Tibial artery (tissue), 4 donors: ENCODE data around the gene PDLIM4.

ENCODE experiments used
- DNase-seq, 2 donors: peaks; one replicate each; pipeline ENCODE4 v3.0.0-alpha.2; 2019
- H3K27ac ChIP-seq, 2 donors: fragments of 200-600 bp; sonication (generic) in 1 of 2; 1 replicate in 1 of 2; 2 replicates in 1 of 2; pipeline ENCODE4 v1.5.1; 2018 to 2019; ENCODE audit warnings: mild to moderate bottlenecking in 1 of 2
- H3K27me3 ChIP-seq, 2 donors: fragments of 200-600 bp; sonication (generic) in 1 of 2; one replicate each; pipeline versions ENCODE4 v1.5.1 to v1.6.0; 2016 to 2019
- H3K36me3 ChIP-seq, 3 donors: fragments of 200-600 bp; sonication (generic) in 2 of 3; one replicate each; pipeline ENCODE4 v1.5.1; 2016 to 2019; ENCODE audit warnings: mild to moderate bottlenecking in 2 of 3
- H3K4me1 ChIP-seq, 4 donors: fragments of 200-600 bp; sonication (generic) in 2 of 4; 1 replicate in 3 of 4; 2 replicates in 1 of 4; pipeline ENCODE4 v1.5.1; 2016 to 2019
- H3K4me3 ChIP-seq, 2 donors: fragments of 200-600 bp; sonication (generic) in 1 of 2; 1 replicate in 1 of 2; 2 replicates in 1 of 2; pipeline ENCODE4 v1.5.1; 2018 to 2019; ENCODE audit warnings: mild to moderate bottlenecking in 2 of 2
- H3K9me3 ChIP-seq, 3 donors: fragments of 200-600 bp; sonication (generic) in 1 of 3; one replicate each; pipeline ENCODE4 v1.5.1; 2016 to 2019
- intact Hi-C: fragments of 100-400 bp; cut with DNase I; formaldehyde crosslinking; loops from one replicate; pipeline ENCODE4 v1.15.0; 2023; ENCODE audit warnings: low total_unique reads
- TF ChIP-seq, protein P1 (sequence below), 2 experiments: fragments of 200-600 bp in 1 of 2; fragments of 450-650 bp in 1 of 2; IDR thresholded peaks; one replicate each; pipeline ENCODE4 v1.5.1; 2017 to 2019; ENCODE audit warnings: antibody characterized with exemption in 2 of 2, mild to moderate bottlenecking in 1 of 2, moderate library complexity in 1 of 2

The PDLIM4 gene

DNA sequence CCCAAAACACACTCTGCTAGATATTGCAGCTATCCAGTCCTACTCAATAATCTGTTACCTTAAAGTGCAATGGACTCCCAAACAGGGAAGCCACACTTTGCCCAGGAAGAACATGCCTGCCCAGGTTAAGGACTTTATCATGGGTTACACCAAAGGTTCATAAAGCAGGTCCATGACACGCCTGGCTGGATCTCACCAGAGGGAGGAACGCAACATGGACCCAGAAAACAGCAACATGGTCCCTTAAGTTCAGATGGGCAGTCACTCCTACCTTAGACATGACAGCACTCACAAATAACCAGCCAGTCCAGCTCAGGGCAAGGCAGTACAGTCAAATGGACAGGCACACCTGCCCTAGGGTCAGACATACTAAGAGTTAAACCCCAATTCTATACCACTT, 33.6 kb upstream of the PDLIM4 start:
- intact Hi-C loops: no loop called here
- DNase-seq: no peak
- no peak overlapping the region for H3K4me3 ChIP-seq
- no peaks in the 10 kb centered on the region for H3K9me3 ChIP-seq
- H3K4me1 ChIP-seq: peaks cover 0 to 90% (median 70%) of the 10 kb centered on the region in 4 donors
- TF ChIP-seq, protein P1, sequence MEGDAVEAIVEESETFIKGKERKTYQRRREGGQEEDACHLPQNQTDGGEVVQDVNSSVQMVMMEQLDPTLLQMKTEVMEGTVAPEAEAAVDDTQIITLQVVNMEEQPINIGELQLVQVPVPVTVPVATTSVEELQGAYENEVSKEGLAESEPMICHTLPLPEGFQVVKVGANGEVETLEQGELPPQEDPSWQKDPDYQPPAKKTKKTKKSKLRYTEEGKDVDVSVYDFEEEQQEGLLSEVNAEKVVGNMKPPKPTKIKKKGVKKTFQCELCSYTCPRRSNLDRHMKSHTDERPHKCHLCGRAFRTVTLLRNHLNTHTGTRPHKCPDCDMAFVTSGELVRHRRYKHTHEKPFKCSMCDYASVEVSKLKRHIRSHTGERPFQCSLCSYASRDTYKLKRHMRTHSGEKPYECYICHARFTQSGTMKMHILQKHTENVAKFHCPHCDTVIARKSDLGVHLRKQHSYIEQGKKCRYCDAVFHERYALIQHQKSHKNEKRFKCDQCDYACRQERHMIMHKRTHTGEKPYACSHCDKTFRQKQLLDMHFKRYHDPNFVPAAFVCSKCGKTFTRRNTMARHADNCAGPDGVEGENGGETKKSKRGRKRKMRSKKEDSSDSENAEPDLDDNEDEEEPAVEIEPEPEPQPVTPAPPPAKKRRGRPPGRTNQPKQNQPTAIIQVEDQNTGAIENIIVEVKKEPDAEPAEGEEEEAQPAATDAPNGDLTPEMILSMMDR (IDR thresholded peaks at IDR 0.05): no peak
- peak overlapping the region; percentile 57 to 95 for H3K27ac ChIP-seq
- H3K36me3 ChIP-seq: no peaks in the 10 kb centered on the region
- H3K27me3 ChIP-seq: no peaks in the 10 kb centered on the region

DNA sequence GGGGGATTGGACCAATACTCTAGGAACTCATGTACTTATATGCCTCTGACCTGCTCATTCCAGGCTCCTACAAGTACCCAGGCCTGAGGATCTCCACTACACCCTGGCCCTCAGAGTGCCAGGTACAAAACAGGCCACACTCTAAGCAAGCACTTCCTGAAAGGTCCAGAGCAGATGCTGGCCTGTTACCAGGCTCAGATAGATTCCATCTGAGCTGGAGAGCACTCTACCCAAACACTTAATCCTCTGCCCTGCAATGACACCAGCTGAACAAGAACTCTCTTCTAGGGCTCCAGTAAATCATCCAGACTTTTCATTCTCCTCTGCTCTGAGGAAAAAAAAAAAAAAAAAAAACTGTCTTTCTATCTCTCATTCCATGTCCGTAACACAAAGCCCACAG, 32.8 kb upstream of the PDLIM4 start:
- intact Hi-C loops: no loop called here
- TF ChIP-seq, protein P1 (IDR thresholded peaks at IDR 0.05): no peak
- Histone ChIP-seq H3K4me3 (no peak overlapping the region), H3K27ac (peak overlapping the region; percentile 57 to 95), H3K4me1 (peaks cover 0 to 85% (median 67%) of the 10 kb centered on the region in 4 donors), H3K9me3 (no peaks in the 10 kb centered on the region), H3K27me3 (no peaks in the 10 kb centered on the region), H3K36me3 (no peaks in the 10 kb centered on the region)
- DNase-seq: no peak

DNA sequence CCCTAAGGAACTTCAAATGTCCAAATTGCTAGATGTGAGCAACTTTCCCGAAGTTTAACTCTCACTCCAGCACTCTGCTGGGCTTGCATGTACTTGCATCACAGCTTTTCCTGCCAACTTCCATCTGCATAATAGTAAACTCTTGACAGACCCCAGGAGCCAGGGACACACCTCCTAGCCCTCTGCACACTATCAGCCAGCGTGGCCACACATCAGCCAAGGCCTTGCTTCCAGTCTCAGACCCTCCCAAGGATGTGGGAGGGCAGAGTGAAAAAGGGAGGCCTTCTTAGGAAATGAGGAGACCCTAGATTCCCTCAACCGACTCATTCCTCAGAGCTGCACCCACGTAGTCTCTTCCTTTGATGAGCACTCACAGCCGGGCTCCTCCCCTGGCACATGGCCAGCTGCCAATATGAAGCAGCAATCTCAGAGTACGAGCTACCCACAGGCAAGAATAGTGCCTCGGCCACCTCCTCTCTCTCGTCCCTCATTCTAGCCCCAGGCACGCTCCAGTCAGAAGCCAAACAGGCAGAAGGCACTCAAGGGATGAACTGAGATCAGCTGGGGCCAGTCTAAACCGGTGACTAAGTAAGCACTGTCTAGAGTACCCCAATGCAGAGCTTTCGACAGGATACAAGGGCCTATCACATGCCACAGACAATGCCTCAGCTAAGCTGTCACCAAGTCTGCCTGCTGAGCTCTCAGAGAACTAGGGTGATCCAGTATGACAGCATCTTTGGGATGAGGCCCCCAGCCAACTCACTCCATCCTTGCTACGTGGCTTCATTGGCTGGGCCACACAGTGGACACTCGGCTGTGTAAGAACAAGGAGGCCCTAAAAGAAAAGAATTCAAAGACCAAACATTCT, 32.1 kb upstream of the PDLIM4 start:
- TF ChIP-seq, protein P1 (IDR thresholded peaks at IDR 0.05): no peak
- H3K9me3 ChIP-seq: no peaks in the 10 kb centered on the region
- intact Hi-C loops: no loop called here
- peak; percentile 60 to 79 for DNase-seq
- peaks cover 0 to 78% (median 63%) of the 10 kb centered on the region in 4 donors for H3K4me1 ChIP-seq
- no peak overlapping the region for H3K4me3 ChIP-seq
- H3K27ac ChIP-seq: peak overlapping the region; percentile 57 to 95
- no peaks in the 10 kb centered on the region for H3K36me3 ChIP-seq
- no peaks in the 10 kb centered on the region for H3K27me3 ChIP-seq

DNA sequence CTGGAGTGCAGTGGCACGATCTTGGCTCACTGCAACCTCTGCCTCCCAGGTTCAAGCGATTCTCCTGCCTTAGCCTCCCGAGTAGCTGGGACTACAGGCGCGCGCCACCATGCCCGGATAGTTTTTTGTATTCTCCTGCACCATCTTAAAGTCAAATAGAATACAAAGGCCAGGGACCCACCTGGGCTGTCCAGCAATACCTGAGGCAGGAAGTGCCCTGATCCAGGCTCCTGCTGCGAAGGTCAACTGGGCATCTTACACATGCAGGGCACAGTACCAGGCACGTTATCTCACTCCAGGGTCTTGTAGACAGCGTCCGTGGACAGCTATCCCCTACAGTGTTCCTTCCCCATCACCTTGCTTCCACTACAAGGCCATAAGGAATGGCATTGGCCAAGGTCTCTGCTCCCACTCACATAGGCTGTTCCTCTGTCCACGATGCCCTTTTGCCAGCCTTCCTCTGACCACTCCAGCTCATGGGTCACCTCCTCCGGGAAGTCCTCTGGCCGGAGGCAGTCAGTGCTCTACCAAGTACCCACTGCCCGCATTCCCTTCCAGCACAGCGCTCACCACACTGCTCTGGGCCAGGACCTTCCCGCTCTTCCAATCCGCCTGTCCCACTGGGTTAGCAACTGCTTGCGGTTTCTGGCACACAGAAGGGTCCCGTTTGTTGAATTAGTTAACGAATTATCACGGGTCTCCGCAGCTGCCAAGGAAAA, 30.8 kb upstream of the PDLIM4 start:
- Histone ChIP-seq H3K36me3 (no peaks in the 10 kb centered on the region), H3K27ac (peak overlapping the region; percentile 95), H3K4me3 (peak overlapping the region; percentile 79 to 99), H3K4me1 (peaks cover 0 to 65% (median 52%) of the 10 kb centered on the region in 4 donors), H3K27me3 (no peaks in the 10 kb centered on the region), H3K9me3 (no peaks in the 10 kb centered on the region)
- intact Hi-C loops: no loop called here
- TF ChIP-seq, protein P1 (IDR thresholded peaks at IDR 0.05): no peak
- peak in 1 of 2 donors; percentile 53 for DNase-seq

DNA sequence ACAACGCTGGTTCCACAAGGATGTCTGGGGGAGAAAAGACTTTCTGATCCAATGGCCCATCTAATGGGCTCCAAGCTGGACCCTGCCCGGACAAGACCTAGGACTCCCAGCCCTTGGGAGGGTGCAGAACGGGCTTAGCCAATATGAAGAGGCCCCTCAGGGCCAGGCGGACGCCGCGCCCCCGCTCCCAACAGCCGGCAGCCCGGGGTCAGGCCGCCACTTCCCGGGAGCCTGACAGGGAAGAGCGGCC, 30.3 kb upstream of the PDLIM4 start:
- peak in 1 of 2 donors; percentile 87 for DNase-seq
- Histone ChIP-seq H3K27ac (peak overlapping the region; percentile 95), H3K36me3 (no peaks in the 10 kb centered on the region), H3K4me1 (peaks cover 0 to 60% (median 47%) of the 10 kb centered on the region in 4 donors), H3K4me3 (peak overlapping the region; percentile 79 to 99), H3K9me3 (no peaks in the 10 kb centered on the region), H3K27me3 (no peaks in the 10 kb centered on the region)
- intact Hi-C loops: no loop called here
- TF ChIP-seq, protein P1 (IDR thresholded peaks at IDR 0.05): no peak
